ENCODE results near the gene RFTN1.

DNA sequence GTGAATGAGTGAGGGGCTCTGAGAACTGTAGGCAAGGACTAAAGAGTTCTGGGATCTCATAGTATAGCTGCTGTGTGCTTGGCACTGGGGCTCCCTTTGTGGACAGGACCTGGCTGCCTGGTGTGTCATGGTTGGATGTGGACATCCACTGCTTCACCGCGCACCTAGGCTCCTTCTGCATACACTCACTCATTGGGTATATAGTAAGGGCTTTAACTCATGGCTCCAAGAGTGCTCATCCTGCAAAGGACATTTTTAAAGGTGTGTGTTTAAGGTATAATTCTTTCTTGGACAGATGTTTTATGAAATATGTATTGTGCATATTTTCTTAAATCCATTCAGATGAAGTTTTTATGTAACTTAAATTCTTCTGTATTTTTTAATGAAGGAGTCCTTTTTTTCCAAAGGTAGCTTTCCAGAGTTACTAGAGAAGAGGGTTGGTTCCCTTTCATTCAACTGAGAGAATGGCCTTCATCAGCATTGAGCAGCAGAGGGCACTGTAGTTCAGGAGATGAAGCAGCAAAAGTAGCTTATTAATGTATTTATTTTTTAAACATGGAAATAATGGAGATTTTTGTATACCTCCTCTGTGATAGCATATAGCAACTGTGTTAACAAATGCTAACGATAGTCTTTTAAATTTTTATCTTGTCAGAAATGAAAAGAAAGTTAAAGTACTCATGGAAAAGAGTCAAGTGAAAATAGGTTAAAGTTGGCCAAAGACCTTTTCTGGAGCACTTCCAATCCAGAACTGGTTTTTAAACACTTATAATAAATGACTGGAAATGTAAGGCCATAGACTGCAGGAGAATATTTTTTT, 223.3 kb downstream of the RFTN1 start:
- TF ChIP-seq ZNF232 (CRISPR knock-in tag; IDR thresholded peaks at IDR 0.05): no peak
- TF ChIP-seq HDAC6 (IDR thresholded peaks at IDR 0.05; ENCODE audit: low read depth, low read length): no peak
- TF ChIP-seq, protein P1, sequence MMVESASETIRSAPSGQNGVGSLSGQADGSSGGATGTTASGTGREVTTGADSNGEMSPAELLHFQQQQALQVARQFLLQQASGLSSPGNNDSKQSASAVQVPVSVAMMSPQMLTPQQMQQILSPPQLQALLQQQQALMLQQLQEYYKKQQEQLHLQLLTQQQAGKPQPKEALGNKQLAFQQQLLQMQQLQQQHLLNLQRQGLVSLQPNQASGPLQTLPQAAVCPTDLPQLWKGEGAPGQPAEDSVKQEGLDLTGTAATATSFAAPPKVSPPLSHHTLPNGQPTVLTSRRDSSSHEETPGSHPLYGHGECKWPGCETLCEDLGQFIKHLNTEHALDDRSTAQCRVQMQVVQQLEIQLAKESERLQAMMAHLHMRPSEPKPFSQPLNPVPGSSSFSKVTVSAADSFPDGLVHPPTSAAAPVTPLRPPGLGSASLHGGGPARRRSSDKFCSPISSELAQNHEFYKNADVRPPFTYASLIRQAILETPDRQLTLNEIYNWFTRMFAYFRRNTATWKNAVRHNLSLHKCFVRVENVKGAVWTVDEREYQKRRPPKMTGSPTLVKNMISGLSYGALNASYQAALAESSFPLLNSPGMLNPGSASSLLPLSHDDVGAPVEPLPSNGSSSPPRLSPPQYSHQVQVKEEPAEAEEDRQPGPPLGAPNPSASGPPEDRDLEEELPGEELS (CRISPR knock-in tag; IDR thresholded peaks at IDR 0.05; ENCODE audit: borderline replicate concordance): no peak
